Stimulated activated CD8-positive, alpha-beta memory T cell treated with anti-CD3 and anti-CD28 coated beads, Interleukin-15, amount 100 ng/mL, for 4 hours (primary cell): ENCODE measurements around the gene PRR36.
"Not testable (repeated sequence)": the region's sequence is repeated elsewhere in the genome, so short reads cannot be mapped to it uniquely, and the experiment has no call there.

Experiments used
- DNase-seq, 2 donors: peaks; one replicate each; pipeline ENCODE4 v3.0.0-alpha.2; 2020; ENCODE audit warnings: low read depth in 2 of 2

Gene PRR36

GRCh38 chr19:7860714-7861618 is 13.2 kb downstream of the PRR36 start:
- DNase-seq: no peak

DNA sequence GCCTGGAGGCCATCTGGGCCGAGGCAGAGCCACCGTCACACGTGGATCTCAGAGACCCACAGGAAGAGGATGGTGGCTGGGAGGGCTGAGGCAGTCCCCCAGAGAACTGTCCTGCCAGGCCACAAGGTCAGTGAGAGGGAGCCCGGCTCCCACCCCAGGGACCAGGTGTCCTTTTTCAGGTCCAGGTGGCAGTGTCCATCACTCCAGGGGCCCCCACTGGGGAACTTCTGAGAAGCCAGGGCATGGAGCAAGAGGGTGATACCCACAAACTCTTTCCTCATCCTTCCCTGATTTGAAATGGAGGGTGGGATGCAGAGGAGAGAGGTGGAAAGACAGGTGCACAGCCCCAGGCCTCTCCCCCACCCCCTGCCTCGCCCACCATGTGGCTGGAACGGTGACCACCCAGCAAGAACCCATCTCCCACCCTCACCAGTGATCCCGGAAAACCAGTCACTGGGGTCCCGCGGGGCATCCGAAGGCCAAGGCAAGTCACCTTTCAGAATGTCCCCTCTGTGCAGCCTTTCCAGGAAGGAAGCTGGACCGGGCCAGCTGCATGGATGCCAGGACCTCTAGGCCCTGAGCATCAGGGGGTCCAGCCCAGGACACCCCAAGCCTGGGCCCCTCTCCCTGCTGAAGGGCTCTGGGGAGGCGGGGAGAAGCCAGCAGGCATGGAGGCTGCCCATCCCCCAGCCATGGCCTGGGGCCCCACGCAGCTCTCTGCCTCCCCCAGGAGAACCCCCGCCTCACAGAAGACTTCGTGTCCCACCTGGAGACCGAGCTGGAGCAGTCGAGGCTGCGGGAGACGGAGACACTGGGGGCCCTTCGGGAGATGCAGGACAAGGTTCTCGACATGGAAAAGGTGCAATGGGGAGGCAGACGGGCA is 14.1 kb downstream of the PRR36 start:
- no peak for DNase-seq

DNA sequence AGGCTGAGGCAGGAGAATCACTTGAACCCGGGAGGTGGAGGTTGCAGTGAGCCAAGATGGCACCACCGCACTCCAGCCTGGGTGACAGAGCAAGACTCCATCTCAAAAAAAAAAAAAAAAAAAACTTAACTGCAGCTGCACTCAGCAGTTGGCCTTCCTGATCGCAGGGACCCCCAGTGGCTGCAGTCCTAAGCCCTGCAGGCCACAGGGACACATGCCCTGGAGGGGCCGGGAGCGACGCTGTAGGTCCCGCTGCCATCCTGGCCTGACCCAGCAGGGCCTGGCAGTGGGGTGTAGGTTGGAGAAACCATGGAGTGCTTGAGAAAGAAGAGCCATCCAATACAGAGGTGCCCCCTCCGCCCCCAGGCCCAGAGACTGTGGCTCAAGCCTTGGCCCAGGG is 15.1 kb downstream of the PRR36 start:
- not testable (repeated sequence) for DNase-seq

DNA sequence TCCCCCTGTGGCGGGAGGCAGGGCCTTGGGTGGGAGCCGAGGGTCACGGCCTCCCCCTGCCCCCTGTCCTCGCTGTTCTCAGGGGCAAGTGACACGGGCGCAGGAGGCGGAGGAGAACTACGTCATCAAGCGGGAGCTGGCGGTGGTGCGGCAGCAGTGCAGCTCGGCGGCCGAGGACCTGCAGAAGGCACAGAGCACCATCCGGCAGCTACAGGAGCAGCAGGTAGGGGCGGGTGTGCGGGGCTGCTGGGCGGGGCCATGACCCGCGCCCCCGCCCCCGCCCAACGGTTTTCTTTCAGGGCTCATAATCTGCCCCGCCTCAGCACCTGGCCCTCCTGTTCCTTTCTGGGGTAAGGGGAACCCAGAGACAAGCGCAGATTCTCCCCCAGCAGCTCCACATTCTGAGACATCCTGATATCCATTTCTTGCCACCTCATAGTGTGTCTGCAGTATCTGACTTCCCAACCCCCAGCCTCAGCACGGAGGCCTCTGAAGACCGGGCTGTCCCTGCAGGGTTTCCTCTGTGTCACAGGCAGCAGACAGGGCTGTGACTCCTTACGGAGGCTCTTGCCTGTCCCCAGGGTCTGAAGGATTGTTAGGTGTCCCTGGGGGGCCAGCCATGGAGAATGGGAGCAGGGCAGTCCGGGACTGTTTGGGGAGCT is 15.9 kb downstream of the PRR36 start:
- DNase-seq: no peak

- DNase-seq: no peak
Observed at GRCh38 chr19:7857727-7858108, 16.5 kb downstream of the PRR36 start.

DNA sequence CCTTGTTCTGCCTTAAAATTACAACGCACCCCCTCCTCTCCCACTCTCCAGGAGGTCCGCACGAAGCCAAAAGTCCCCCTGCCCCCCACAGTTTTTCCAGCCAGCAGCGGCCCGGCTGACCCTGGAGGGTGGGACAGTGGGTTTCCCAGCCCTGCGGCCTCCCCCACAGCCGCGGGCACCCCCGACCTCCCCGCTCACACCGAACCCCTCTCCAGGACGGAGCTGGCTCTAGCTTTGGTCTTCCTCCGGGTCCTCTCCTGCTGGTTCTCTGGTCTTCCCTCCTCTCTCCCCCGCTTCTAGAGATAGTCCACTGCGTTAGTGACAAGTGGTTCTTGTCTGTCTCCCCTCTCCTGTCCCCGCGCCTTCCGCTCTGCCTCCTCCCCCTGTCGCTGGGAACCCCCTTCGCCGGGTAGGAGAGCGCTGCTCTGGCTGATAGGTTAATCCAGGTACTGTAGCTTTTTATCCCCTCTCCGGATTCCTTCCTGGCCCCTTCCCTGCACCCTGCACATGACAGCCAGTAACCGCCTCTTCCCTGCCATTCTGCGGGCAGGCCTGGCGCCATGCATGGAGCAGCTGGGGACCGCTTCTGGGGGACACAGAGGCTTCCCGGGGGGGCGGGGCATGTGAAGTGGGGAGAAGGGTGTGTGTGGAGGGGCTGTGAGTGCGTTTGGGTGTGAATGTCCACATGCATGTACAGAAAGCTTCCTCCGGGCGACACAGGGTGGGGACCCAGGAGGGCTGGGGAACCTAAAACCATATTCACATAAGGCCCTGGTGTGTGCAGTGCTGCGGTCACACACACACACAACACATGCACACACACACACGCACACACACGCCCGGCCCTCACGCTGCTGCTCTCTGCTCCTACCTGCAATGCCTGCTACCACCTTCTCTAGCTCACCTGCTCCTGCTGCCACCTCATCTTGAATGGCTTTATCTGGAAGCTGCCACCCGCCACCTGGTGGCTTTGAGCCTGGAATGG is 17.2 kb downstream of the PRR36 start:
- DNase-seq: no peak

DNA sequence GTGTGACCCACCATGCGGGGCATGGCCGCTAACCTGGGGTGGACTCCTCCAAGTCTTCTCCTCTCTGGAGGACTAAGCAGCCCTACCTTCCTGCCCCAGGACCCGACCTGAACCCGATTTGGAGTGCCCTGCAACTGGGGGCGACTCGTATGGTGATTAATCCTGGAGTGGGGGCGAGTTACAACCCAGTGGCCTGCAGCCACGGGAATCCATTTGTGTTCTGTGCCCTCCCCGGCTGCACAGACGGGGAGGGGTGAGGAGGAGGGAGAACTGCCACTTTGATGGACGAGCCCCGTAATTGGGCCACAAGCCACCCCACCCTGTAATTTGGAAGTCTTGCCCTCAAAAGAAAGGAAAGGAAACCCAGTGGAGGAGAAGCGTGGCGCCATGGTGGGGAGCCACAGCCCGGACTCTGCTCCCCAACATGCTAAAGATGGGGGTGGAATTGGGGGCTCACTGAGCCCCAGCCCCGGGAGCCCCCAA is 18.0 kb downstream of the PRR36 start:
- no peak for DNase-seq

GRCh38 chr19:7855426-7856108 is 18.6 kb downstream of the PRR36 start:
- no peak for DNase-seq

DNA sequence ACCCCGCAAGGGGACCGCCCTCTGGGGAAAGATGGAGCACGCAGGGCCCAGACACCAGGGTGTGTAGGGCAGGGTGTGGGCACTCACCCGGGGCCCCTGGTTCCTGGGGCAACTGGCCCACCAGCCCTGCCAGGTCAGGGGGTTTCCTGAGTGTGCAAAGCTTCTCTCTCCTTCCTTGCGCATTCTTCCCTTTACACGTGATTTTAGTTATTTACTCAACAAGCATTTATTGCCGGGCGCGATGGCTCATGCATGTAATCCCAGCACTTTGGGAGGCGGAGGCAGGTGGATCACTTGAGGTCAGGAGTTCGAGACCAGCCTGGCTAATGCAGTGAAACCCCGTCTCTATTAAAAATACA is 20.4 kb downstream of the PRR36 start:
- no peak for DNase-seq

GRCh38 chr19:7852851-7853769 is 21.1 kb downstream of the PRR36 start:
- no peak for DNase-seq

DNA sequence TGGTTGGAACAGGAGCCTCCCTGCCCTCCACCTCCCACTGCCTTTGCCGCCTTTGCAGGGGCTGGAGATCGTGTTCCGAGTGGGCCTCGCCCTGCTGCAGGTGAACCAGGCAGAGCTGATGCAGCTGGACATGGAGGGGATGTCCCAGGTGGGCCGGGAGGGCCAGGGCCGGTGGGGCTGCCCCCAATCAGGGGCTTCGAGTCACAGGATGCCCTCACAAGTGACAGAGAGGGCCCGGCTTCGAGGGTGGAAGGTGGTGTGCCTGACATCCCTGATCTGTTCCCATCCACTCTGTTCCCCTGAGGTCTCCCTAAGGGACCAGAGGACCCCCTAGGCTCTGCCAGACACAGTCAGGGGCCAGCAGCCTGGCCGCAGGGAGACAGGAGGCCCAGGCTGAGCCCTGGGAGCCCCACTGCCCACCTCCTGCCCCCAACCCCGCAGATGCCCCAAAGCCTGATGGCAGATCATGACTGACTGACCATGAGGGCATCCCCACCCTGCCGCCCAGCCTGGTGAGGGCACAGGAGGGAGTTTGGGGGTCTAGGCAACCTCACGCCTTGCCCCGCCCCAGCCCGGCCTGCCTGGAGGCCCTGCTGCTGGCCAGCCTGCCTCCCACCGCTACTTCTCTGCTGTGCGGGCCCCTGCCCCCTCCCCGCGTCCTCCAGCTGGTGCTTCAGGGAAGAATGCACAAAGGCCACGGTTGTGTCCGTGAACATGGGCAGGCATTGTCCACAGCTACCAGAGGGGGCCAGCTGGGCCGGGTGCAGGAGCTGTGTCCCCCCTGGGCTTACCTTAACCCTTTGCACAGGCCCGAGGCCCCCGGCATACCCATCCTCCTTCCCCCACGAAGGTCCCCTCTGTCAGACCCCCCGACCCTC is 22.3 kb downstream of the PRR36 start:
- no peak for DNase-seq

GRCh38 chr19:7850945-7851622 is 23.1 kb downstream of the PRR36 start:
- no peak for DNase-seq

DNA sequence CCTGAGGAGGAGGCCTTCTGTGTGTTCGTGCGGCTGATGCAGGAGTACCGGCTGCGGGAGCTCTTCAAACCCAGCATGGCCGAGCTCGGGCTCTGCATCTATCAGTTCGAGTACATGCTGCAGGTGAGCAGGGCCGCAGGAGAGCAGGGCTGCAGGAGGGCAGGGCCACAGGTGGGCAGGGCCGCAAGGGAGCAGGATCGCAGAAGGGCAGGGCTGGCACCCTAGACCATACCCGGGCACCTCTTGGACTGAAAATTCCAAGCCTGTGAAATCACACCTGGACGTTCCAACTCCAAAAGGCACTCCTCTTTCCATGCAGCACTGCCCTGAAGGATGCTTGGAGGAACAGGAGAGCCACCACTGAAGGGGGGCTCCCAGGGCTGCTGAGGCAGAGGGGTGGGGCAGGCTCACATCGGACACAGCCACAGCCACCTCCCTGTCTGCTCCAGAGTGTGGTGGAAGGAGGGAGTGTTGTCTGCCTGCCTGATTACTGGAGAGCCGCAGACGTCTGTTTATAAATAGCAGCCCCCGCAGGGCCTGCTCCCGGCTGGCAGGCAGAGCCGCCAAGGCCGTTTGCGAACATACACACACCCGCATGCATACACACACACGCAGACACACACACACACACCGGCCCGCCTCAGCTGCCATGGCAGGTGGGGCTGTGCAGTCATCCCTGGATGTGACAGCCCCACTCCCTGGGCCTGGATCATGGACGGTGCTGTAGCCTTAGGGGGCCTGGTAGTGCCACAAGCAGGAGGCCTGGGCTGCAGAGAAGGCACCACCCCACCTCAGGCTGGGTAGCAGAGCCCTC is 24.0 kb downstream of the PRR36 start:
- no peak for DNase-seq

GRCh38 chr19:7849631-7849999 is 24.6 kb downstream of the PRR36 start:
- no peak for DNase-seq

DNA sequence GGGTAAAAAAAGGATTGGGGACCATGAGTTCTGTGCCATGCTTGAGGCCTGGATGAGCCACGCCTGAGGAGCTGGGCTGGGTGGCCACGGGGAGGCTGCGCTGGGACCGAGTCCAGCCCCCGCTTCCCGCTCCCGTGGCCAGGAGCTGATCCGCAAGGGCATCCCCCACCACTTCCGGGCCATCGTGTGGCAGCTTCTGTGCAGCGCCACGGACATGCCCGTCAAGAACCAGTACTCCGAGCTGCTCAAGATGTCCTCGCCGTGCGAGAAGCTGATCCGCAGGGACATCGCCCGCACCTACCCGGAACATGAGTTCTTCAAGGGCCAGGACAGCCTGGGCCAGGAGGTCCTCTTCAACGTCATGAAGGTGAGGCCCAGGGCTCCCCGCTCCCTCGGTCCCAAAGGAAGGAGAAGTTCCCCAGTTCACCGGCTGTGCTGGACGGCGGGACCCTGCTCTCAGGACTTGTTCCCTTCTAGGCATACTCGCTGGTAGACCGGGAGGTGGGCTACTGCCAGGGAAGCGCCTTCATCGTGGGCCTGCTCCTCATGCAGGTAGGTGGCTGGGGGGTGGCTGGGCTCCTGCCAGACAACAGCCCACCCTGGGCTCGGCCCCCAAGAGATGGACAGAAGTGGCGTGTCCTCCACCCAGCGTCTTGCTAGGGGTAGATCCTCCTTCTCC is 25.3 kb downstream of the PRR36 start:
- no peak for DNase-seq

DNA sequence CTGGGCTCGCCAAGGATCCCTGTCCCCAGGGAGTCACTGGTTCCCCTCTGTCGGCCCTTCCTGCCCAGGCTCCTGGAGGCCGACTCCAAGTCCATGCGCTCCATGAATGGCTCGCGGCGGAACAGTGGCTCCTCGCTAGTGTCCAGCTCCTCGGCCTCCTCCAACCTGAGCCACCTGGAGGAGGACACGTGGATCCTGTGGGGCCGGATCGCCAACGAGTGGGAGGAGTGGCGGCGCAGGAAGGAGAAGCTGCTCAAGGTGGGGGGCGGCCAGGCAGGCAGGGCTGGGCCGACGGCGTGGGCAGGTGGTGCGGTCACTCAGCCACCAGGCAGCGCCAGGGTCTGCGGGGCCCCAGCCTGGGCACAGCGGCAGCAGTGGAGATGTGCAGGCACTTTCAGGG is 26.5 kb downstream of the PRR36 start:
- no peak for DNase-seq
